Measurements from ENCODE around the gene COX20.

DNA sequence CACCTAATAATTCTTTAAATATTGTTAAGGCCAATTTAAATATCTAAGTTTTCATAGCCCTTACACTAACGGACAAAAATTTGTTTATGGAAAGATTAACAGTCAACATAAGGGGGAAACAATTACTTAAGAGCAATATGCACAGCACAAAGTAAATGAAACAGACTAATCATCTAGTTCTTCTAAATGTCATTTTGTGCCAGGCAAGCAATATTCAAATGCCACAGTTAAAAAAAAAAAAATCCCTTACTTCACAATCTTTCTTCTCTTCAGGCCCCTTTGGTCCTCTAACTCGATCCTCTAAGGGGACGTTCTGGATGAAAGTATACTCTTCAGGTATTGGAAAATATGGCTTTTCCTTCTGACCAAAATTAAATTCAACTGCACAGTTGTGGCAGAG is 22.3 kb downstream of the COX20 start:
- no peak for TF ChIP-seq EZH2 (IDR thresholded peaks at IDR 0.05; ENCODE audit: borderline replicate concordance, low read length)
- TF ChIP-seq, protein P1, sequence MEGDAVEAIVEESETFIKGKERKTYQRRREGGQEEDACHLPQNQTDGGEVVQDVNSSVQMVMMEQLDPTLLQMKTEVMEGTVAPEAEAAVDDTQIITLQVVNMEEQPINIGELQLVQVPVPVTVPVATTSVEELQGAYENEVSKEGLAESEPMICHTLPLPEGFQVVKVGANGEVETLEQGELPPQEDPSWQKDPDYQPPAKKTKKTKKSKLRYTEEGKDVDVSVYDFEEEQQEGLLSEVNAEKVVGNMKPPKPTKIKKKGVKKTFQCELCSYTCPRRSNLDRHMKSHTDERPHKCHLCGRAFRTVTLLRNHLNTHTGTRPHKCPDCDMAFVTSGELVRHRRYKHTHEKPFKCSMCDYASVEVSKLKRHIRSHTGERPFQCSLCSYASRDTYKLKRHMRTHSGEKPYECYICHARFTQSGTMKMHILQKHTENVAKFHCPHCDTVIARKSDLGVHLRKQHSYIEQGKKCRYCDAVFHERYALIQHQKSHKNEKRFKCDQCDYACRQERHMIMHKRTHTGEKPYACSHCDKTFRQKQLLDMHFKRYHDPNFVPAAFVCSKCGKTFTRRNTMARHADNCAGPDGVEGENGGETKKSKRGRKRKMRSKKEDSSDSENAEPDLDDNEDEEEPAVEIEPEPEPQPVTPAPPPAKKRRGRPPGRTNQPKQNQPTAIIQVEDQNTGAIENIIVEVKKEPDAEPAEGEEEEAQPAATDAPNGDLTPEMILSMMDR (conservative IDR thresholded peaks at IDR 0.05 in 1 of 2, IDR thresholded peaks at IDR 0.05 in 1 of 2; ENCODE audit: extremely low read depth in 1 of 2, insufficient read depth in 1 of 2, low read depth in 1 of 2, low read length in 2 of 2): no peak
